Cardiac fibroblast (primary cell): ENCODE measurements around the gene PDPK1.
"Not testable (repeated sequence)": the region's sequence is repeated elsewhere in the genome, so short reads cannot be mapped to it uniquely, and the experiment has no call there.

Source experiments
- DNase-seq, 2 donors: peaks; one replicate each; pipeline versions ENCODE4 v3.0.0 to v3.0.0-alpha.2; 2010; ENCODE audit warnings: low read depth in 2 of 2
- H3K4me3 ChIP-seq, 2 donors: replicated peaks in 1 of 2; 1 replicate in 1 of 2; 2 replicates in 1 of 2; pipeline ENCODE4 v1.5.1; 2011; ENCODE audit warnings: low read depth in 2 of 2, low read length in 2 of 2, mild to moderate bottlenecking in 2 of 2, moderate library complexity in 1 of 2
- TF ChIP-seq, protein P1 (sequence below): IDR thresholded peaks from one replicate; pipeline ENCODE4 v1.5.1; 2011; ENCODE audit warnings: low read depth, mild to moderate bottlenecking, low read length, inconsistent platforms

The PDPK1 gene

DNA sequence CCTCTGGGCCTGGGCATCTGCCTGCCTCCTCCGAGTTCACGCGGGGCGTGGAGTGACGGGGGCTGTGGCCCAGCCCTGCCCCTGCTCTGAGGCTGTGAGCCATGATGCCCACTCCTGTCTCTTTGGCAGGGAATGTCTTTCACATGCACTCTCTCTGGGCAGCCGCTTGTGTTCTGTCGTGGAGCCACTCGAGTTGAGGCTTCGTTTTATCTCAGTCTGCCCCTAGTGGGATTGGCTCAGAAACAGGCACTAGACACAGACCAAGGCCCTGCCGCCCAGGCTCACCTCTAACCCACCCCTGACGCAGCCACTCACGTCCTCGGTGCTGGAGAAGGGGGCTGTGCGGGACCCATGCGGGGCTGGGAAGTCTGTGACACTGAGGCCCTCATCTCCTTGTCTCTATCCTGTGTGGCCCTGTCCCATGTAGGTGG lies 77.0 kb downstream of the PDPK1 start:
- TF ChIP-seq, protein P1, sequence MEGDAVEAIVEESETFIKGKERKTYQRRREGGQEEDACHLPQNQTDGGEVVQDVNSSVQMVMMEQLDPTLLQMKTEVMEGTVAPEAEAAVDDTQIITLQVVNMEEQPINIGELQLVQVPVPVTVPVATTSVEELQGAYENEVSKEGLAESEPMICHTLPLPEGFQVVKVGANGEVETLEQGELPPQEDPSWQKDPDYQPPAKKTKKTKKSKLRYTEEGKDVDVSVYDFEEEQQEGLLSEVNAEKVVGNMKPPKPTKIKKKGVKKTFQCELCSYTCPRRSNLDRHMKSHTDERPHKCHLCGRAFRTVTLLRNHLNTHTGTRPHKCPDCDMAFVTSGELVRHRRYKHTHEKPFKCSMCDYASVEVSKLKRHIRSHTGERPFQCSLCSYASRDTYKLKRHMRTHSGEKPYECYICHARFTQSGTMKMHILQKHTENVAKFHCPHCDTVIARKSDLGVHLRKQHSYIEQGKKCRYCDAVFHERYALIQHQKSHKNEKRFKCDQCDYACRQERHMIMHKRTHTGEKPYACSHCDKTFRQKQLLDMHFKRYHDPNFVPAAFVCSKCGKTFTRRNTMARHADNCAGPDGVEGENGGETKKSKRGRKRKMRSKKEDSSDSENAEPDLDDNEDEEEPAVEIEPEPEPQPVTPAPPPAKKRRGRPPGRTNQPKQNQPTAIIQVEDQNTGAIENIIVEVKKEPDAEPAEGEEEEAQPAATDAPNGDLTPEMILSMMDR, result no peak
- no peak overlapping the region for H3K4me3 ChIP-seq
- no peak for DNase-seq

DNA sequence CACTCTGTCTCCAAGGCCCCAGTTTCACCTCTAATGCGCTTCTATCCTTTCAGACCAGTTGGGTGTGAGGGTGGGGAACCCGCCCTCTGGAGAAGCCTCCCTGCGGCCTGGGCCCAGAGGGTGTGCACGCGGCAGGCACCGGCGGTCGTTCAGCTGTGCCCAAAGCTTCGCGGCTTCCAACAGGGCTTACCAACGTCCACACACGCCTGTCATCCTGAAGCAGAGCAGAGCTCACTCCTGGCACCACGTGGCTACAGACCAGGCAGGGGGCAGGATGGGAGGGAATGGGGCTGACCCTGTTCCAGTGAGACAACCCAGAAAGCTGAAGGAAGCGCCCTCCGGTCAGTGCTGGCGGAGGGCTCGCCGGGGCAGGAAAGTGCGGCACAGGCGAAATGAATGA lies 81.1 kb downstream of the PDPK1 start:
- DNase-seq, H3K4me3 ChIP-seq: not testable (repeated sequence)

DNA sequence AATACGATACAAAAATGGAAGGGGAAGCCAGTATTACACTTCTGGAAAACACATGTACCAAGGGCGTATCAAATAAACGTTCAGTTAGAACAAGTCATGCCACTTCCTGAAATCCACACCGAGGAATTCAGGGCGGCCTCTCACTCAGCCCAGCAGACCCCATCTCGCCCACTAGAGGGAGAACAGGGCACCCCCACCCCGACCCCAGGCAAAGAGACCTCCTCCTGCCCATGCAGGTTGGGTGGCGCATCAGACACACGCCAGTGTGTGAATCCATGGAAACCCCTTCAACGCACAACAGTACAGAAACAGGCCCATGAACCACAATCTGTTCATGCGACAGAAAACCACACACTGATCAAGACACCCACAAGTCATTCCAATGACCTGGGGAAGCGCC lies 81.8 kb downstream of the PDPK1 start:
- DNase-seq, H3K4me3 ChIP-seq: not testable (repeated sequence)

DNA sequence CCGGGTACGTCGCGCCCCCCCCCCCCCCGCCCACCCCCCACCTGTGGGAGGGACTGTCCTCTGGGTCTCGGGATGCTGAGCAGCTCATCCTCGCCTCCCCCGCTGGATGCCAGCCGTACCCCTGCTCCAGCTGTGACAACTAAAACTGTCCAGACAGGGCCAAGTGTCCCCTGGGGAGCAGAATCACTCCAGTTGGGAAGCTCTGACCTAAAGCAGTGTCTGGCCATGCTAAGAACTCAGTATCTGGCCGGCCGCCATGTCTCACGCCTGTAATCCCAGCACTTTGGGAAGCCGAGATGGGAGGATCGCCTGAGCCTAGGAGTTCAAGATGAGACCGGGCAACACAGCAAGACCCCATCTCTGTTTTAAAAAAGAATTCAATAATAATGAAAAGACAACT lies 83.0 kb downstream of the PDPK1 start:
- DNase-seq, H3K4me3 ChIP-seq: not testable (repeated sequence)

DNA sequence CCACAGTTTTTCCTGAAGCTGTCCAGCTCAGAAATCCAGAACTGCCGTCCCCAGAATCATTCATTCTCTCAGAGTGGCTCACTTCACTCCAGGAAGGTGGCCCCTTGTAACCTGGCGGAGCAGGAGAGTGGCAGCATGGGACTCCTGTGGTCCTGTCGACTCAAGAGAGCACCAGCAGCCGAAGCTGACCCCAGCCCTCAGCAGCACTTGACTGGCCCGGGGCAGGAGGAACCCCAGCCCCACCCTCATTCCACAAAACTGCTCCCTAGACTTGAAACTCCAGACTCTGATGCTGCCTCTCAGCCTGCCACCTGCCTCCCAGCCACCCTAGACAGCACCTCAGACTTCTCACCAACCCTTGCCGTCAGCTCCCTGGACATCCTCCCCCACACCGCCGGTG lies 83.6 kb downstream of the PDPK1 start:
- not testable (repeated sequence) for DNase-seq, H3K4me3 ChIP-seq

DNA sequence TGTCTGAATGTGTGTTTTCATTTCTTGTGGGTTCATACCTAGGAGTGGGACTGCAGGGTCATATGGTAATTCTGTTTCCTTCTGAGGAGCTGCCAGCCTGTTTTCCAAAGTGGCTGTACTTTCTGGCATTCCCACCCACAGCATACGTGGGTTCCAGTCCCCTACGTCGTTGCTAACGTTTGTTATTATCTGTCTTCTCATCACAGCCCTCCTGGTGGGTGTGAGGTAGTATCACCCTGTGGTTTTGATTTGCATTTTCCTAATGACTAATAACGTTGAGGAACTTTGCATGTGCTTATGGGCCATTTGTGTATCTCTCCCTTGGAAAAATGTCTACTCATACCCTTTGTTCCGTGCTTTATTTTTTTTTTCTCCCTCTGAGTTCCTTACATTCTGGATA lies 89.3 kb downstream of the PDPK1 start:
- H3K4me3 ChIP-seq, DNase-seq: not testable (repeated sequence)

DNA sequence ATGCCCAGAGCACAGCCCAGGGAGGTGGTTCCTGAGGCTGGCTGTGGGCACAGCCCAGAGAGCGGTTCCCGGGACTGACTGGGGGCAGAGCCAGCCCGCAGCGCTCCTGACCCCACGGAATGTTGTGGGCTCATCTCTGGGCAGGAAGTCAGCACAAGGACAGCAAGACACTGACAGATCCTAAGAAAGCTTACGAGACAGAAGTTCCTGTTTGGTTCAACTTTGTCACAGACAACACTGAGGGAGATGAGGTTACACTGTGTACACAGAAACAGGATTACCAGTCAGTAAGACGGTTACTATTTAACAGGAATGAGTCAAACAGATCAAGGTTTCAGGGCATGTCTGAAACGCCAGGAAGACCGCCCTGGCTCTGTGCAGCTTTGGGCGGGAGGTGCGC lies 93.4 kb downstream of the PDPK1 start:
- not testable (repeated sequence) for H3K4me3 ChIP-seq, DNase-seq

DNA sequence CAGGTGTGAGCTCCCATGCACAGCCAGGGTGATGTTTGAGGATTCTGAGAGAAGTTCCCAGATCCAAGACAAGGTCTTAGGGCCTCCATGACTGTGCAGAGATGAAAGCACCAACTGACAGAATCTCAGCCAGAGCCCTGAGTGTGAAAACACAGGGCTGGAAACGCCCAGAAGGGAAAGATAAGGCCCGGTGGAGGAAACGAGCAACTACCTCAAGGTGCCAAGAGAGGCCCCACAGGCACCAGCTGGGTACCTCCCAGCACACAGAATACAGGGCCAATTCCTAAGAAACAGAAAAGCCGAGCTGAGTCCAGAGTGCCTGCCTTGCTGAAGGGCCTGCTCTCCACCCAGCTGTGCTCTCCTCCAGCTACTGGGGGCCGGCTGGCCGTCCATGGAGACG lies 94.5 kb downstream of the PDPK1 start:
- H3K4me3 ChIP-seq, DNase-seq: not testable (repeated sequence)

DNA sequence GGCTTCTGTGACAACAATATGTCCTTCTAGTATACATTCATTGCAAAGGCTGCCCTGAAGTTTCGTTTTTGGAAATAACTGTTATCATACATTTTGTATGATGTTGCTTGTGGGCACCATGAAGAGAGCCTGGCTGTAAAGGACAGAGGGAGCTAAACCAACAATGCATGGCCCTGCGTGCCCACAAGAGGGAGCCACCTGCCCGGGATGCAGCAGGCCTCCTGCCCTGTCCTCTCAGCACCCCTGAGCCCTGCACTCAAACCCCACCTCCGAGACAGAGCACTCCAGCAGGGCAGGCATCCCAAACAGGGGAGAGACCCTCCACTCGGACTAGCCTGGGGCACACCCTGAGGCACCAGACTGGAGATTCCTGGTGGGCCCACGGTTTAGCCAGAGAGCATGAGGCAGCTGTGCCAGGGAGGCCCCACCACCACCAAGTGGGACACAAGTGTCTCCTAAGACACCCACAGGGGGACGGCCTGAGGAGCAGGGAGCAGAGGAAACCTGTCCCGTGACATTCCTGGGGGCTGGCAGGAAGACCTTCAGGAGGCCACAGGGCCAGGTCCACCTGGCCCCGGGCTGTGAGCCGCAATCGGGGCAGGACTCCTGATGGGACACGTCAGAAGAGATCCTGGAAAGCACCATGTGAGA lies 101.4 kb downstream of the PDPK1 start:
- DNase-seq, H3K4me3 ChIP-seq: not testable (repeated sequence)
- TF ChIP-seq, protein P1, result peak; percentile 1

DNA sequence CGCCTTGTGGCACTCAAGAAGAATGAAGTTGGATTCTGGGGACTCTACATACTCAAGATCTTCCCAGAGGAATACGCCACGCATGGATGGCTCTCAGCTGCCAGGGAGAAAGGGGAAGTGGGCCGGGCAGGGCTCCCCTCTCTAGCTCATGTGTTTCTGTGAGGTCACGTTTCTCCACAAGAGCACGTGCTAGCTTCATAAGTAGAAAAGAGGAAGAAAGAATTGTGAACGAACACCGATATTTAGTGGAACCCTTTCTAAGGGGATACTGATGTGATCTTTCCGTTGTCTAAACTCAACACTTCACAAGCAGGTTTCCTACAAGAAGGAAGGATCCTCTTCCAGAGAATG lies 101.9 kb downstream of the PDPK1 start:
- H3K4me3 ChIP-seq, DNase-seq: not testable (repeated sequence)

DNA sequence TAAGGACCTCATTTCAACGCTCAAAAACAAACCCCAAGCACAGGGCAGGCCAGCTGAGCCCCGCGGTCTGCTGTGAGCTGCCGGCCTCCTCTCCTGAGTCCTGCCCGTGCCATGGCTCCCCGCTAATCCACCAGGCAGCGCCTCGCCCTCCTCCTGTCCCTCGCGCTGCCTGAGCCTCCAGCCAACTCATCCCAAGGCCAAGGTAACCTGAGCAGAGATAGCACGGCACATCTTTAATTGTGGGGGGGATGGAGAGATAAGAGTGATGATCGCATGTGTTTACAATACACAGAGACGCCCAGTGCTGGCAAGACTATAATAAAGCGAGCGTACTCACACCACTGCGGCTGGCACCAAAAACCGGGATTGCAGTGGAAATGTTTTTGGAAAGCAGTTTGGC lies 104.7 kb downstream of the PDPK1 start:
- not testable (repeated sequence) for H3K4me3 ChIP-seq

DNA sequence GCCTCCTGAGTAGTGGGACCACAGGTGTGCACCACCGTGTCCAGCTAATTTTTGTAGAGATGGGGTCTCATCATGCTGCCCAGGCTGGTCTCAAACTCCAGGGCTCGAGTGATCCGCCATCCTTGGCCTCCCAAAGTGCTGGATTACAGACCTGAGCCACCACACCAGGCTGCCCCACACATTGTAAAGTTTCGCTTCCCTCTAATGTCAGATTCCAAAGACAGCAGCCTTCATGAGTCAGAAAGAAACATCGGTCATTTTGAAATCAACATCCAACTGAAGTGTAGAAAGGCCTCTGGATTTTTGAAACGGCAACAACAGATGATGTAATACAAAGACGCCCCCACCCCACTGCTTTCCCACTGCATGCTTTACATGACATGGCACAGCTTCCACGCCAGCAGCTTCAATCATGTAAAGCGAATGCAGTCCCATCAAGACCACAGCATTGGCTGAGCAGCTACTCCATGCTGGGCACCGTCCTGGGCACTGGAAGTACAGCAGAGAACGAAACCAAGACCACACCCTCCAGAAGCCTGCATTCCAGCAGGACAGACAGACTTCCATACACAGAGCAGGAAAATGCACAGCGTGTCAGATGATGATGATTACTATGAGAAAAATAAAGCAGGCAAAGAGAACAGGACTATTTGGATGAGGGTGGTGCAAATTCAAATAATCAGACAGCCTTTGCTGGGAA lies 107.1 kb downstream of the PDPK1 start:
- DNase-seq, H3K4me3 ChIP-seq: not testable (repeated sequence)

More for the DNA sequence above, 104.7 kb downstream of the PDPK1 start:
- DNase-seq, result not testable (repeated sequence)

DNA sequence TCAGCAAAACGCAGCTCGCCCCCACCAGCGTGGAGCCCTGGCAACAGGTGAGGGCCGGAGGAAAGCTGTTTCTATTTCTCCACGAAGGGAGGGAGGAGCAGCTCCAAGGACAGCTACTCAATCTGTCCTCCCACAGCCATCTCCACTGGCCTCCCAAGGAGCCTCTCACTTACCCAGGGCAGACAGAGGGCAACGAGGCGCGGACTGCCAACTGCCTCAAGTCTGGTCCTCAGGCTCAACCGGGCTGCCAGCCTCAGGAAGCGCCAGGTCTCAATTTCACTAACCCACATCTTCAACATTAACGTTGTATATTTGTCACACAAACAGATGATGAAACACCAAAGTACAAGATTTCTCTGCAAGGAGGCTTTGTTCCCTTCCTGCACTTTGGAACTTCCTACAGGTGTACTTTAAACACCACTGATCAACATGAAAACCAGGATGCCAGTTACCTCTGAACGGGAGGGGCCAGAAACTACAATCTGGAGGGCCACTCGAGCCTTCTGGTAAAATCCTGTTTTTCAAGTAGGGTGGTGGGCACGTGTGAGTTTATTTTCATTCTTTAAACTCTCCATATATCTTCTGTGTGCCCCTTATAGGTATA lies 113.5 kb downstream of the PDPK1 start:
- DNase-seq, H3K4me3 ChIP-seq: not testable (repeated sequence)
